GM19395 (cell line): ENCODE results near the gene LIAS.
A peak's percentile ranks its signal among the peaks of the same experiment; 100 is the strongest.
"Not testable (repeated sequence)": the region's sequence is repeated elsewhere in the genome, so short reads cannot be mapped to it uniquely, and the experiment has no call there.

Experiments used
- ATAC-seq: cut with Tn5 transposase; IDR thresholded peaks from one replicate; pipeline ENCODE4 v1.9.1; 2021; ENCODE audit warnings: mild to moderate bottlenecking, moderate library complexity; ENCODE audit not compliant: unreplicated experiment

Gene LIAS

GRCh38 chr4:39458505-39459300 lies at the start of gene LIAS, which contains the start of gene RPL9:
LIAS (plus strand) TSS chr4:39459056; CDS start chr4:39459118, 62 bp downstream.
RPL9 (minus strand) TSS chr4:39458922; CDS start chr4:39458439, 483 bp downstream.
- ATAC-seq = peak; percentile 87

GRCh38 chr4:39410415-39410814 lies 48.4 kb upstream of the LIAS start:
- no peak for ATAC-seq

GRCh38 chr4:39411561-39411960 lies 47.3 kb upstream of the LIAS start:
- ATAC-seq = not testable (repeated sequence)

- no peak for ATAC-seq
These were observed 43.1 kb upstream of the LIAS start for GRCh38 chr4:39415678-39416283.

GRCh38 chr4:39422247-39422646 lies 36.6 kb upstream of the LIAS start:
- no peak for ATAC-seq

- ATAC-seq = not testable (repeated sequence)
These were observed 33.6 kb upstream of the LIAS start for GRCh38 chr4:39425297-39425696.

- ATAC-seq = no peak
These were observed 32.1 kb upstream of the LIAS start for GRCh38 chr4:39426728-39427127.

- ATAC-seq = no peak
These were observed 31.2 kb upstream of the LIAS start for GRCh38 chr4:39427520-39428114.

- ATAC-seq = no peak
These were observed 29.2 kb upstream of the LIAS start for GRCh38 chr4:39429476-39430334.

- ATAC-seq = no peak
These were observed 24.9 kb upstream of the LIAS start for GRCh38 chr4:39433878-39434492.

GRCh38 chr4:39435659-39436563 lies 22.9 kb upstream of the LIAS start:
- ATAC-seq = no peak

GRCh38 chr4:39441593-39441992 lies 17.3 kb upstream of the LIAS start:
- no peak for ATAC-seq

- no peak for ATAC-seq
These were observed 15.9 kb upstream of the LIAS start for GRCh38 chr4:39442998-39443397.

- no peak for ATAC-seq
These were observed 12.4 kb upstream of the LIAS start for GRCh38 chr4:39446483-39446841.

GRCh38 chr4:39446842-39447573 lies 11.8 kb upstream of the LIAS start:
- ATAC-seq = peak; percentile 86

- no peak for ATAC-seq
These were observed 8.2 kb upstream of the LIAS start for GRCh38 chr4:39450618-39451017.

- no peak for ATAC-seq
These were observed 7.3 kb upstream of the LIAS start for GRCh38 chr4:39451423-39452023.

- no peak for ATAC-seq
These were observed 6.5 kb upstream of the LIAS start for GRCh38 chr4:39452153-39452859.
